Glomerular visceral epithelial cell (primary cell): Measurements from ENCODE around the gene ACOX3.

Experiments used
- DNase-seq: peaks from one replicate; pipeline ENCODE4 v3.0.0-alpha.2; 2016; ENCODE audit errors: extremely low spot score

The ACOX3 gene

DNA sequence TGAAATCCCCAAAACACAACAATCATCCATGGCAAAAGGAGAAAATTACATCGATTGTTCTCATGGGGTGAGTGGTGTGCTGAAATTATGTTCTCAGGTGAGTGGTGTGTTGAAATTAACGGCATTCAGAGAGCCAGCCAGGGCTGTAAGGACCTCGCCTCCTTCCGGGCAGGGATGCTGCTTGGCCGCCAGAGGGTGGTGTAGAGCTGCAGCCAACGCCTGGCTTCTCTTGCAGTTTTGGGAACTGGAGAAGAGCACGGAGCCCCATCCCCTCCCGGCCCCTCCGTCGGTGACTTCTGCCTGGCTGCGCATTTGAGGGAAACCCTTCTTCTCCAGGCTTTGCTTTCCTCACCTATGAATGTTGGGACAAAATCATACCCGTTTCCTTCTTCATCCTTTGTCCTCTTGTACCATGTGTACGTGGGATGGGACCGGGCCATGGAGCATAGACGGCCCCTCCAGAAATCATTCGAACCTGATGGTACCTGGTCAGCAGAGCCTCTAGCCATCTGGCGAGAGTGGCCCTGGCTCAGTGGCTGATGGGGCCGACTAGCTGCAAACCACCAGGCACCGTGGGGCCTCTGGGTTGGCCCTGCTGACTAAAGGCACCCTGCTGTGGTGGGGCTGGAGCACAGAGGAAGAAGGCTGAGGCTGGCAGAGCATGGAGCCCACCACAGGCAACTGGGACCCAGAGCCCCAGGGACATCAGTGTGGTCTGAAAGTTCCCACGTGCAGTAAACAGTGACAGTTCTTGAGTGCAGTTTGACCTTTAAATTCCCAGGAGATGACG is 28.4 kb upstream of the ACOX3 start:
- DNase-seq: peak; percentile 54

GRCh38 chr4:8467016-8467415 is 26.5 kb upstream of the ACOX3 start:
- no peak for DNase-seq

DNA sequence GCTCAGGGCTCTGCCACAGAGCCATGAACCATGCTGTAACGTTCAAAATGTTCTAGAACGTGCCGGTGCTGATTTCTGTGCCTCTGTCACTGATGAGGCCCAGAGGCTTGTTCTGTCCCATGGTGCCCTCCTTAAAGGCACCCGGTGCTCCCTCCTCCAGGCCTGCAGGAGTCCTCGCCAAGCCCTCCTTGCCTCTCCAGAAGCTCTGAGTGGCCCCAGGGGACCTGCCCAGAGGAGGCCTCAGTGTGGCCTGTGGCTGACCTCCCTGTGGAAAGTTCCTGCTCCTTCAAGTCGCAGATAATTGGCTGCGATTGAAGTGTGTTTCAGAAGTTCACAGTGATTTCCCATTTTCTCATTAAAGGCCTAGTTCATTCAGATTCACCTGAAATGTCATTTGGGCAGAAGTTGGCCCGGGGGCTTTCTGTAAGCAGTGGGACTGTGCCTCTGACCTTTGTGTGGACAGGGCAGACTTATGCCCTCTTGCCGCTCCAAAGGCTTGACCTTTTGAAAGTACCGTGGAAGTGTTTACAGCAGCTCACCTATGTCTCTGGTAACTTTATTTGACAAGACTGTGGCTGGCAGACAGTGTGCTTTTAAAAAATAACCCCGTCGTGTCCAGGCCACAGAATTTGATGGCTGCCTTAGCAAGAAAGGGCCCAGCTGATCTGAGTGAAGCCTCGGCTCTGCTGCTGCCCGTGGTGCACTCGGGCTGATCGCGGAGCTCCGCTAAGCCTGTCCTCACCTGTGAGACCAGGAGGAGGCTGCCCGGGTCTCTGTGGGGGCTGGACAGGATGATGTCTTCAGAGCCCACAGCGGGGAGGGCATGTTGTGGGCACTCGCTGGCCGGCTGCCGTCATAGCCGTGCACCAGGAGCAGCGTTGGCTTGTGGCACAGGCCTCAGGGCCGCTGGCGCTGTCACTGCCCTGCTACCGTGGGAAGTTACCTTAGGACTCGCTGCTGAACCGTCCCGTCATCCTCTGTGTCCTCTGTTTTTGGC is 25.4 kb upstream of the ACOX3 start:
- no peak for DNase-seq

DNA sequence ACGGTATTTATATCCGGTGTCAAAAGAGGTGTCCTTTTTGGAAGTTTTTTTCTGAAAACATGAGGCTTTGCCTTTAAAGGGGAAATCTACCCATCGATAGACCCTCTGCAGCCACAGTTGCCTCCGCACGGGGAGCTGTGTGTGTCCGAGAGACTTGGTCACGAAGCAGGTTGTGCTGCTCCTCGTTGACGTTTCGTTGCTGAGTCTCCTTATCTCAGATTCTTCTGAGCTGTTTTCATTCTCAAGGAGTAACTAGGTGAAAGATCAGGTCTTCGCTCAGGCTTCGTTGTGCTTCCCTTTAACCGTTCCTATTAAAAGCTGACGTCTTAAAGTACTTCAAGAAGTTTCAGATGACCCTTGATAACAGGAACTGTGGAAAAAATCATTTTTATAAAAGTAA is 23.9 kb upstream of the ACOX3 start:
- DNase-seq: no peak

DNA sequence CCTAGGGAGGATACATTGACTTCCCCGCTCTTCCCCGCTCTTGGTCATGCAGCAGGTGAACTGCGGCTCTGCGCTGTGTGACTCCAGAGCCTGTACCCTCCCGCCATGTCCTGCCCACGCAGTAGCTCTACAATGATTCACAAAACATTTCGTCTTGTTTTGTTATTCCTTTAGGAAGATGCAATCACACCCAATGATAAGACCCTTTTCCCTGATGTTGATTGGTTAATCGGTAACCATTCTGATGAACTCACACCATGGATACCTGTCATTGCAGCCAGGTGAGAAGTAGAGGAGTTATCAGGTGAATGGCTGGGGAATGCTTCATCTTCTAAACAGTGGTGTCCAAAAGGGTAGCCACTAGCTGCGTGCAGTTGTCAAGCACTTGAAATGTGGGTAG is 23.3 kb upstream of the ACOX3 start:
- DNase-seq: no peak

DNA sequence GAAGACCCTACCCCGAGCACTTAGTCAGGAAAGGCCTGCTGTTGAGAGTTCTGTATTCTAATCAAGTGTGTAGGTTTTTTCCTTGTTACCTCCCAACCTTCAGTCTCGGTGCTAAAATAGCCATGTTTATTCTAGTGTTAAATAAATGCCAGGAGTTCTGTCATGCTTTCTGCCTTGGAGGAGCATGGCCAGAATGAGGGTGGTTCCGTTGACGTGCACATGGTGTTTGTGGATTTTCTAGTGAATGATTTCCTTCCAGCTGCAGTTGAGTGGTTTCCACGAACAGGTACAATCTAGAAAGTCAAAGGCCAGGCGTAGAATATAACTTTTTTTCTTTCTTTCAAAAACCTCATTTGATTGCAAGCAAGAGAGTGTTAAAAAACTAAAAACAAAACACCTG is 21.1 kb upstream of the ACOX3 start:
- DNase-seq: no peak

DNA sequence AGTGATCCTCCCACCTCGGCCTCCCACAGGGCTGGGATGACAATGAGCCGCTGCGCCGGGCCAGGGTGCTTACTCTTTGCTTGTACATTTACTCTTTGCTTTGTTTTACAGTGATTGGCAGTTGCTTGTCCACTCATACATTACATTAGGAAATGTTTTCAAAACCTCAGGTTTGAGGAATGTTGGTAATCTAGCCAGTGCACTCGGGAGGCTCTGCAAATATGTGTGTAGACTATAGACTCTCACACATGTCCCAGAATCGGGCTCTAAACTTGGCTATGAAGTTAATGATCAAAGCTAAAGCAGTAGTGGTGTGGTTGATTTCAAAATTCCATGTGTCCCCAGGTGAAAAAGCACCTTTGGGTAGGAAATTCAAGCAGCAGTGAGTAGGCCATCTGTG is 20.6 kb upstream of the ACOX3 start:
- DNase-seq: no peak

GRCh38 chr4:8459867-8460445 is 19.4 kb upstream of the ACOX3 start:
- DNase-seq: no peak

GRCh38 chr4:8457646-8458252 is 17.2 kb upstream of the ACOX3 start:
- DNase-seq: peak; percentile 41

DNA sequence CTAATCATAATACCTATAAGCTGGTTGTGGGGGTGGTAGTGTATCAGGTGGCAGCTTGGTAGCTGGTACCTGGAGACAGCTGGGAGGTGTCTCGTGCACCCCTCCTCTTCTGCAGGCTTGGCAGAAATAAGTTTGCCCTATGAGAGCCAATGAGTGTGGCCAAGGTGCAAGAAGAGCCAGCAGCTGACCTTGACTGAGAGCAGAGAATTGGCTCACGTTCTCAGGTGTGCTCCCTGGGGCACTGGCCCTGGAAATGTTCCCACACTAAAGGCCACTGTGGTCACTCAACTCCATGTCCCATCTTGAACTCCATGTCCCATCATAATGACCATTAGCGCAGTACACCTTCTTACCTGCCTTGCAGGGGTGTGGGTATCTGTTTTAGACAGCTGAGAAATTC is 13.4 kb upstream of the ACOX3 start:
- no peak for DNase-seq

DNA sequence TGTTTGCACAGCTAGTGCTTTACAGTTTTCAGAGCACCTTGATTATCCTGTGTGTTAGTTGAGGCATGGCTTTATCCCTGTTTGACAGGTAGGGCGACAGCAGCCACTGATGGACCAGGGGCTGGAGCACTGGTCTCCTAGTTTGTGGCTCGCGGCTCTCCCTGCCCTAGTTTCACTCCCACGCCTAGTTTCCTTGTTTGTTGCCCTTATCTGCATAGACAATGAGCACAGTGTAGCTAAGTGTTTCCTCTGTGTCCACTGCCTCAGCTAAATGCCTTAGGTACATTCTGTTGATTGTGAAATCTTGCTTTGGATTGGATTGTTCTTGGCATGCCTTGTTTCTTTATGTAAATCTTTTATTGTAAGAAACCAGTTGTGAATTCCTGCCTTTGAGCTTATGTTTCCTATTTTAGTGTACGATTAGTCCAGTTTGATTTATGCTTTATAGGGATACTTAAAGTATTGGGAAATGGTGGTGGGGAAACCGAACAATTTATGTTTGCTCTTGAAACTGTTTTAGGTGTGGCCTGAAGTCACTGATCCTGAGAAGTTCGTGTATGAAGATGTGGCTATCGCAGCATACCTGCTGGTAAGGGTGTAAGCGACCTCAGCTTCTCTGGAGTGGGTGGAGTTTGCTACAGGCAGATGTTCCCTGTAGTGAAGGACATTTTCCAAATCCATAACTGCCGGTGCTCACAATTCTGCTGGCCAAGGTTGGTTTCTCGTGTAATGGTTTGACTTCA is 11.1 kb upstream of the ACOX3 start:
- DNase-seq: no peak

DNA sequence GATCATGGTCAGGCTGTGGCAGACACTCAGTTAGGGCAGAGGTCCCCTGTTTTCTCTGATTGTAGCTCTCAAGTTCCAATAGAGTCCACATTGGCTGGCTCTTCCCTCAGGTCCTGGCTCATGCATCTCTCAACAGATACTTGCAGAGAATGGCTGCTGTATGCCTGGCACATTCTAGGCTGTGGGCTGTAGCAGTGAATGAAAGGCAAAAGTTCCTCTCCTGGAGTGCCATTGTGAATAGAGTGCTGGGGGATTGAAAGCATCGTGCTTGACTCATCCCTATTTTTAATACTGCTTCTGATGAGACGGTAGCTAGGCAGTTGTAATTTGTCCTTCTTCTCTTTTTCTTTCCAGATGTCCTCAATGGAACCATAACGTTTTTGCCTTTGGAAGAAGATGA is 5.6 kb upstream of the ACOX3 start:
- no peak for DNase-seq

GRCh38 chr4:8443801-8444200 is 3.3 kb upstream of the ACOX3 start:
- DNase-seq: no peak

- no peak for DNase-seq
Measured at GRCh38 chr4:8442596-8443358, 2.3 kb upstream of the ACOX3 start.

DNA sequence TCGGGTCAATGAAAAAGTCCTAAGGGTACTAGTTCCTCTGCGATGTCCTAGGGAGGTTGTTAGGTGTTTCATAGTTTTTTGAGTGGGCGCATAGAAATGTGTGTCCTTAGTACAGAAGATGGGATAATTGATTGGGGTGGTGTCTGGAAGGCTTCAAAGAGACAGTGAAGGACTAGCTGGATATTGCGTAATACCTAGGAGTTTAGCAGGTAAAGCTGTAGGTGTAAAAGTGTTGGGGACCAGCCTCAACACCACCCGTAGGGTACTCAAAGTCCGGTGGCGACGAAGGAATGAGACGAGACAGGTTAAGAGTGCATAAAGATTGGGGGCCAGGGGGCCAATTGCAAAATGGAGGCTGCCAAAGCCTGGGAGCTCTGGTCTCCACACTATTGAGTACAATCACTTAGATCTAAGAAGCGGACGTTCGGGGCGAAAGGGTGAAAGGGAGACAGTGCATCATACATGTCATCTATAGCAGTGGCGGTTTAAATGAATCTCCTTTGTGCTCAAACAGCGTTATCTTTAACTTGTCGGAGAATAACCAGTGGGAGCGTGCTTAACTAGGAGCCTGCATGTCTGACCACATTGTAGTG is 1.1 kb upstream of the ACOX3 start:
- DNase-seq: no peak

DNA sequence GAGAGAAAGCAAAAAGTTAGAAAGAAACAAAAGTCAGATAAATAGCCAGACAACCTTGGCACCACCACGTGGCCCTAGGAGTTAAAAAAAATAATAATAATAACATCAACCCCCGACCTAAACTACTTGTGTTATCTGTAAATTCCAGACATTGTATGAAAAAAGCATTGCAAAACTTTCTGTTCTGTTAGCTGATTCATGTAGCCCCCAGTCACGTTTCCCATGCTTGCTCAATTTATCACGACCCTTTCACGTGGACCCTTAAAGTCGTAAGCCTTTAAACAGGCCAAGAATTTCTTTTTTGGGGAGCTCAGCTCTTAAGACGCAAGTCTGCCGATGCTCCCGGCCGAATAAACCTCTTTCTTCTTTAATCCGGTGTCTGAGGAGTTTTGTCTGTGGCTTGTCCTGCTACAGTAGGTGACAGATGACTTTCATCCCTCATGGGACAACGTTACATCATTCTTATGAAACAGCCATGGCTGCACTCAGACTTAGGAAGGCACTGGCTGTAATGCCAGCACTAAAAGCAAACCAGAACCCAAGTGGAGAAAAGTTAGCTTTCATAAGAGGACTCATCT is 520 bp downstream of the ACOX3 start:
- DNase-seq: no peak

GRCh38 chr4:8439168-8439567 is 1.4 kb downstream of the ACOX3 start:
- DNase-seq: no peak

- no peak for DNase-seq
Measured at GRCh38 chr4:8438743-8439142, 1.8 kb downstream of the ACOX3 start.

DNA sequence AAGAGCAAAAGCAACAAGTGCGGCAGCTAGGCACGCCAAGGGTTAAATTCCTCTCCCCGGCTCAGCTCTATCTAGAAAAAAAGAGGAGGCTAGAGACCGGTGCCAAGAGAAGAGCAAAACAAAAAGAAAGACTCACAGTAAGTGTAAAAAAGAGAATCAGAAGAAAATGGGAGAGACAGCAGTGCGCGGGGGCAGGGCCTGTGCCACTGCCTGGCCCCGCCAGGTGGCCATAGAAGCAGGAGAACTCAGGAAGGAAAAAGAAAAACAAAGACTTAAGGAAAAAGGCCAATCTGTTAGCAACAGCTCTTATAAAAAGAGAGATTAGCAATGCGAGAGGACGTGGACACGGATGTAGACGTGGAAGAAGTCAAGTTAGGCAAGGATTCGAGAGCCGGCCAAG is 3.2 kb downstream of the ACOX3 start:
- DNase-seq: no peak

DNA sequence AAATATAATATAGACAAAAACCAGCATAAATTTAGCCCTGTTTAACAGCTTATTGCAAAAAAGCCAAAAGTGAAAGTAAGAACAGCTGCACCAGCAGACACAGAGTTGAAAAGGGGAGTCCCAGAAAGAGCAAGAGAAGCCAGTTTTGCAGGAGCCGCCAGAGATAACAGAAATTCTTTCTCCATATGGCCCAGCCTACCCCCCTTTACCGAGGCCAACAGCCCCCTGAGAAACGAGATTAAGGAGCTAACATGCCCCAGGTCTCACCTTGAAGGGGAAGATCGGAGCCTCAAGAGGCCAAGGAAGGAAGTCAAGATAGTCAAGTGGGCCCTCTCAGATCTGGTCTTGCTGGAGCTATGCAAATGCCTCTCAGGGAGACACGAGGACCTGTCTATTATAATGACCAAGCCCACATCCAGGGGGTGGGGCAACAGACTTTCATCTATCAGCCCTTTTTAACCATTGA is 4.8 kb downstream of the ACOX3 start:
- no peak for DNase-seq
